Measurements from ENCODE around the gene NEGR1.

Gene NEGR1

GRCh38 chr1:71618191-71618590 lies 664.1 kb downstream of the NEGR1 start:
- DNase-seq = no peak

- no peak for DNase-seq
Measured at GRCh38 chr1:71610476-71610875, 671.9 kb downstream of the NEGR1 start.

- no peak for DNase-seq
Measured at GRCh38 chr1:71603044-71603776, 679.1 kb downstream of the NEGR1 start.

- DNase-seq = no peak
Measured at GRCh38 chr1:71600023-71600422, 682.3 kb downstream of the NEGR1 start.

- DNase-seq = no peak
Measured at GRCh38 chr1:71599306-71599705, 683.0 kb downstream of the NEGR1 start.

GRCh38 chr1:71593523-71593922 lies 688.8 kb downstream of the NEGR1 start:
- peak; percentile 14 for DNase-seq

- no peak for DNase-seq
Measured at GRCh38 chr1:71592646-71593274, 689.6 kb downstream of the NEGR1 start.

GRCh38 chr1:71589005-71589404 lies 693.3 kb downstream of the NEGR1 start:
- peak; percentile 3 for DNase-seq

GRCh38 chr1:71587961-71588360 lies 694.4 kb downstream of the NEGR1 start:
- DNase-seq = peak; percentile 58

GRCh38 chr1:71586030-71586429 lies 696.3 kb downstream of the NEGR1 start:
- no peak for DNase-seq

GRCh38 chr1:71583756-71584155 lies 698.6 kb downstream of the NEGR1 start:
- peak; percentile 73 for DNase-seq

- no peak for DNase-seq
Measured at GRCh38 chr1:71582673-71583072, 699.7 kb downstream of the NEGR1 start.

- DNase-seq = no peak
Measured at GRCh38 chr1:71577451-71578131, 704.7 kb downstream of the NEGR1 start.

- no peak for DNase-seq
Measured at GRCh38 chr1:71572038-71572437, 710.3 kb downstream of the NEGR1 start.

- DNase-seq = no peak
Measured at GRCh38 chr1:71566413-71566812, 715.9 kb downstream of the NEGR1 start.

GRCh38 chr1:71565831-71566230 lies 716.5 kb downstream of the NEGR1 start:
- DNase-seq = no peak

GRCh38 chr1:71565262-71565661 lies 717.1 kb downstream of the NEGR1 start:
- peak; percentile 5 for DNase-seq

- no peak for DNase-seq
Measured at GRCh38 chr1:71562298-71562697, 720.0 kb downstream of the NEGR1 start.

GRCh38 chr1:71561729-71562128 lies 720.6 kb downstream of the NEGR1 start:
- no peak for DNase-seq

- DNase-seq = no peak
Measured at GRCh38 chr1:71561206-71561605, 721.1 kb downstream of the NEGR1 start.

- DNase-seq = no peak
Measured at GRCh38 chr1:71559880-71560279, 722.5 kb downstream of the NEGR1 start.

- no peak for DNase-seq
Measured at GRCh38 chr1:71557138-71557537, 725.2 kb downstream of the NEGR1 start.

- DNase-seq = no peak
Measured at GRCh38 chr1:71548398-71548890, 733.9 kb downstream of the NEGR1 start.

GRCh38 chr1:71542155-71542554 lies 740.2 kb downstream of the NEGR1 start:
- no peak for DNase-seq
